DMS 273 (cell line): ENCODE measurements around the gene SDC4.
A peak's percentile ranks its signal among the peaks of the same experiment; 100 is the strongest.
"Not testable (repeated sequence)": the region's sequence is repeated elsewhere in the genome, so short reads cannot be mapped to it uniquely, and the experiment has no call there.

Experiments used
- DNase-seq: peaks from one replicate; lab custom pipeline; 2025; ENCODE audit not compliant: unreplicated experiment; lab: John Stamatoyannopoulos, UW

Gene SDC4

DNA sequence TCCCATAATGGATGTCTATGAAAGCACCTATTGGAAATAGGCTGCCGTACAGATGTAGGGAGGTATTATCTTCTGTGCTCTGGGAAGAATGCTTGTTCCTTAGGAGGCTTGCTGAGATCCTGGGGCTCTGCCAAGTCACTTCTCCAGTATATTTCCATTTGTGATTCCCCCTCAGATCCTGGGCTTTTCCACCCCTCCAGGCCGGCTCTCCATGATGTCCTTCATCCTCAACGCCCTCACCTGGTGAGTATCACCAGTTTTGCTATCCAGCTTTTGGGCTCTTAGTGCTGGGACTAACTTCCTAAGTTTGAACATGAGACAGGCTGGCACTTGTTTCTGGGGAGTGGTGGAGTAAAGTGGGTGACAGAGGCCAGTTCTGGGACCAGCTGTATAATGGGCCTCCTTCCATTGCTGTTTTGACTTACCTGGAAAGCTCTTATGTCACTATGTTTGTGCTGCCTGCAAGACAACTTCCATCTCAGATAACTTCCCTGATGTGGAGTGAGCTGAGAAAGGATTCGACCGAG lies 17.3 kb upstream of the SDC4 start:
- DNase-seq: no peak

DNA sequence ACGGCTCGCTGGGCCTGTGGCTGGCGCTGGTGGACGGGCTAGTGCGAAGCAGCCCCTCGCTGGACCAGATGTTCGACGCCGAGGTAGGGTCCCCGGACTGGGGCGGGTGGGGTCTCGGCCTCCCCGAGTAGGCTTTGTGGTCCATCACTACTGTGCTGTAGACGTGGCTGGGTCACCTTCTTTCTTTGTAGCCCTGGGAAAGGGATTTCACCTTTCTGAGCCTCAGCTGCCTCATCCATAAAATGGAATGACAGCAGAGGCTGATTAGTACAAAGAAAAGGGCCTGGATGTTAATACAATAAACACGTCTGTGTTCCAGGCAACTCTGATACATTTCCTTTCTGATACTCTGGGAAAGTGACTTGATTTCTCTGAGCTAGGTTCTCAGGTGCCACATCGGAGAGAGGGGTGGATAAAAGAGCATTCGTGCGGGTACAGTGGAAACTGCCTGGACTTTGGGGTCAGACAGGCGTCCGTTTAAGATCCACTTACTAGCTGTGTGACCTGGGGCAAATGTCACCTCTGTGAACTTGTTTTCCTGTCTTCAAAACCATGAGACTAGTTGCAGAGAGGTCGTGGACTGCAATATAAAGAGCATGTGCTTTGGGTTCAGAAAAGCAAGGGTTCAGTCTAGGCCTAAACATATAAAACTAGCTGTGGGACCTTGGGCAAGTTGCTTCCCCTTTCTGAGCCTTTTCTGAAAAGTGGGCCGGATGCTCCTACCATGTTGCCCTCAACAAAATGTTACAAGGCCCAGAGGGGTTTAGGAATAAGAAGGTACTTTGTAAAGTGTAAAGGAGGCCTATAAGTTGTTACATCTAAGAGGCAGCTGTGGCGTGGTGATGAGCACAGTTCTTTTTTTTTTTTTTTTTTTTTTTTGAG lies 15.6 kb upstream of the SDC4 start:
- DNase-seq: no peak

DNA sequence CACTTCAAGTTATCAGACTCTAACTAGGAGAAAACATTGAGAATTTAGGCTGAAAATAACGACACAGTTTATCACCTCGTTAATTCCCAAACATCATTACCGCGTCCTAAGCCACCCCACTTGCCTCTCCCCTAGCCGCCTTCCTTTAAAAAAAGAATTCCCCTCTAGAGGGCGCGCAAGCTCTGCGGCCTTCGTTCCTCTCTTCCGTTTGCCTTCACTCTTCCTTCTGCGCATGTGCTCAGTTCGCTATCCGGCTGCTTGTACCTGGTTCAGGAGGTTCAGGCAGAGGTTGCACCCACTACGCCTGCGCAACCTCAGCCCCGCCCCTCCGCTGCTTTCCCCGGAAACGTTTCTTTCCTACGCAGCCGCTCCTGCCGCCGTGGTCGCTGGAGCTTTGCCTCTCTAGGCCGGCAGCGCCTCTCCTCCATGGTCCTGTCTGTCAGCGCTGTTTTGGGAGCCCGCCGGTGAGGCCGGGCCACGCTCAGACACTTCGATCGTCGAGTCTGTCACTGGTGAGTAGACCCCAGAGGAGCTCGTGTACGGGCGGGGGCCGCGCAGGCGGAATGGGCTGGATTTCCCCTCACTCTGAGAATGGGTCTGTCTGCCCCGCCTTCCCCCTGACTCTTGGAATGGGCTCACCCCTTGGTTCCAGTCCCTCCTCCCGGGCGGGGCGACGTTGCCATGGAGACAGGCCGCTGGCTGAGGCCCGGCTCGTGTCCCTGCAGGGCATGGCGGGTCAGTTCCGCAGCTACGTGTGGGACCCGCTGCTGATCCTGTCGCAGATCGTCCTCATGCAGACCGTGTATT lies 14.8 kb upstream of the SDC4 start, which contains the start of gene SYS1:
SYS1 (plus strand) TSS at position 353 of the 807 bp plus-strand sequence; CDS start at position 729, 376 bp downstream.
- DNase-seq: peak; percentile 98

DNA sequence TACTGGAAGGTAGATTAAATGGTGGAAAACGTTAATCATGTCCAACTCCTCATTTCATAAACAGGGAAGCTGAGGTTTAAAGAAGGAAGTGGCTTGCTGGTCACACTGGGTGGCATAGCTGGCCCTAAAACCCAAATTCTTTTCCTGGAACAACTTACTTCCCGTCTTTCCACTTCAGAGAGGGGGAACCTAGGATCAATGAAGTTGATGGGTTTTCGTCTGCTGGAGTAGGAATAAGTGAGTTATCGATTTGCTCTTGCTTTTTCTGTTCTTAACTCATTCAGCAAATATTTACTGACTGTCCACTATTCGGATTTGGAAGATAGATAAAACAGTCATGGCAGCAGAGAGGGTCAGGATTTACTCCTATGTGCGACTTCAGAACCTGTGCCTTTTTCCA lies 13.6 kb upstream of the SDC4 start:
- no peak for DNase-seq

DNA sequence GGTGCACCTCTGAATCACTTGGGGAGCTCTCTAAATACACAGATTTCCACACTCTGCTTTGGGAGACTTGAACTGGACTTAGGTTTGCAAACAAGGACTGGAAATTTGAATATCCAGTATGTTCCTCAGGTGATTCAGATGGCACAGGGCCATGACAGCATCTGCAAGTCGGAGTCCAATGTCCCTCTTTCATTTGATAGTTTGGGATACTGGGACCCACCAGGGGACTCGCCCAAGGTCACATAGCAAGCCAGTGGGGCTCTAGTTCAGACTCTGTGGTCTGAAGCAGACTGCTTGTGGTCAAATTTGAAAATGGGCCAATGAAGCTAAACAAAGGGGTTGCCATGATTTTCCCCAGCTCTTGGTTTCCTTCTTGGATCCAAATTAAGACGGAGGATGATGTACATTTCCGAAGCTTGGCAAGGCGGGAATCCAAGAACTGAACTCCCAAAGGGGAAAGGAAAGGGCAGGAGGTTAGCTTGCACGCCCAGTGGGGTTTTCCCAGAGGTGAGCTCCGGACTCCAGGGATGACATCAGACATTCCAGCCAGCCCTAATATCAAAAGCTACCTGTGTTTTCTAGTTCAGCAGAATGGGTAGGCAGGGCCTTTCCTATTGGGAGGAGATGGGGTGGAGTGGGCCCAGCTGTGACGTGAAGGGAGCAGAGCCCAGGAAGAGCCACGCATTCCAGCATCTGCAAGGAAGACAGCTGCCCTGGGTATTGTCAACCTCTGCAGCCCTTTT lies 11.4 kb upstream of the SDC4 start:
- DNase-seq: no peak

DNA sequence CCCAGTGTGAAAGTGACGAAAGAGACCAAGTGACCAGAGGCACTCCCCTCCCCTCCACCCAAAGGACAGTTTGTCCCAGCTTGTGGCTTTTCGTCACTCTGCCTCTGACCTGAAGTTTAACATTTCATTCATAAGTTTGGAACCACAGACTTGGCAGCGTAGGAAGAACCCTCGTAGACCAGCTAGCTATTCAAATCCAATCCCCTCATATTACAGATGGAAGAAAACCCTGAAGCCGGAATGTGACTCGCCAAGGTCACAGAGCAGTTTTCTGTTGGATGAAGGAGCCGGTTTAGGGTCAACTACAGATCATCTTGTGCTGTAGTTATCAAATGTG lies 10.8 kb upstream of the SDC4 start:
- no peak for DNase-seq

DNA sequence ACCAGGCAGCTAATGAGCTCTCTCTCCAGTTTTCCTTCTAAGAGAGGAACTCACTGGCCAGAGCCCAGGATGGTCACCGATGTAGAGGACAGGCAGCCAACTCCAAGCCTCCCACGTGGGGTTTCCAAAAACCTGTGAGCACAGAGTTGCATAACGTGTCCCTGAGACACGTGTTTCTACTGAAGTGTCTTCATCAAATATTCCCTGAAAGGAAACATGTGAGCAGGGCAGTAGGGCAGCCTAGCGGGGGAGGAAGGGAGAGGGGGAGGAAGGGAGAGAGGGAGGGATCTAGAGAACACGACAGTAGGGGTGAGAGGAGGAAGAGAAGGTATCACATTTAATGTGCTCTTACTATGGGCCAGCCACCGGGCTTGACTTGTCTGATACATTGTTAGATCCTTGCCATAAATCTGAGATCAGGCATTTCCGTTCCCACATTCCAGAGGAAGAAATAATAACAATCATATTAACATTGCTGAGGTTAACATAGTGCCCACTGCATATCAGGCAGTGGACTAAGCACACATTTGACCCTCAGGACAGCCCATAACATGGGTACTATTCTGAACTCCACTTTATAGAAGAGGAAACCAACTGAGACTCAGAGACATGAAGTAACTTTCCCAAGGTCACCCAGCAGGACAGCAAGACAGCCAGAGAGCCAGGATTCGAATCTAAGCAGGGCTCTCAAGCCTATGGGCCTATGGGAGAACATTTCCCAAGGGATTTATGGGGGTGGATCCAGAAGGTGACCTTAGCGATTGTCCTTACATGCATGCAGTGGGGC lies 10.3 kb upstream of the SDC4 start:
- no peak for DNase-seq

DNA sequence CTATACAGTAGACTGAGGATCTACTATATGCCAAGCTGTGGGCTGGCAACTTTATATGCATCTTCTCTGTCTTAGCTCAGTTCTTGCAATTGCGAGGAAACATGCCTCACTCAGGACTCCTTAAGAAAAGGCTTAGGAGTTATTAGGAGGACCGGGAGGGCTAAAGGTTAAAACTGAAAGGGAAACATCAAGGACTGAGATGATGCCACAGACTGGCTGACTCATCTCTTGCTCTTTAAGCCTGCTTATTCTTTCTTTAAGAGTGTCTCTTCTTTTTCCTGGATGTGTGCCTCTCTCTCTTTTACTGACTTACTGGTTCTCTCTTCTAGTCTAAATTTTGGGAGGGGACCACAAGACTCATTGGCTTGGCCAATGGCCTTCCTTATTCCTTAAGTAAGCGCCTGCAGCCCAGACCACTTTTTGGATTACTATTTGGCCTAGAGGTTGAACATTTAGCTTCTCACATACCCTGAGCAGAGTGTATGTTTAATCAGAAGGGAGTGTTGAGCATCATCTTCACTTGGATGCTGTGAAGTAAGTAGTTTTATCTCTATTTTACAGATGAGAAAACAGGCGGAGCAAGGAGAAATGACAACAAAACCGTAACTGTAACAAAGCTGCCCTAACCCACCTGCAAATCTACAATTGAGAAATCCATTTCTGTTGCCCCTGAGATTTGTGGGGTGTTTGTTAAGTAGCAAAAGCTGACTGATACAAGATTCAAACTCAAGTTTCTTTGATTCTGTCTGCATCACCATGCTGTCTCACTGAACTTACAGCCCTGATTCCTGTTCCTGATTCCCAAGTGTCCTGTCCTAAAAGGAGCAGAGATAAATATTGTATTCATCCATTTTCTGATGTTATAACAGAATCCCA lies 7.2 kb upstream of the SDC4 start:
- DNase-seq: no peak

DNA sequence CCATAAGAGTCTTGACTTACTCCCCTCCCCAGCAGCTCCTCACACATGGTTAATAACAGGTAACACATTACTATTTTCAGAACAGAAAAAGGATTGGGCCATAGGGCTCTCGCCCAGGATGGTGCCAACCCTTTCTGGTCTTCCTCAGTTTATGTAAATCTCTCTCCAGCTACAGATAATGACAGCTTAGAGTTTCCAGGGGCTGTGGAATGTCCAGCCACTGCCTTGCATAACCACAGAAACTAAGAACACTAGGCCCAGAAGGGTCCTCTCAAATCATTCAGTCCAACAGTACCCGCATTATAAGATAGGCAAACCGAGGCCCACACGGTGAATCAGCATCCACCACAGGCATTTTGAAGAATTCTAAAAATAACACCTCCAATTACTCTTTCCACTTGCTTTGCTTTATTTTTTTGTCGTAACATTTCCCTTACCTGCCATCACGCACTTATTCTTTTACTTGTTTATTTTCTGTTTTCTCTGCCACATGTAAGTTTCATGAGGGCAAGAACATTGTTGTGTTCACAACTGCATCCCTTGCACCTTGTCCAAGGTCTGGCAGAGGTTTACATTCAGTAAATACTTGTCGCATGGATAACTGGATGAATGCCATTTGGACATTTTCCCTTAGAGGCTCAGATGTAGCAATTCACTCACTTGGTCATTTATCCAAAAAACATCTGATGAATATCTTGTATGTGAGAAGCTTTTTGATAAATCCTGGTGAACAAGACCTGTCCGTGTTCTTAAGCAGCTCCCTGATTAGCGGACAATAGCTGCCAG lies 6.4 kb upstream of the SDC4 start:
- no peak for DNase-seq

DNA sequence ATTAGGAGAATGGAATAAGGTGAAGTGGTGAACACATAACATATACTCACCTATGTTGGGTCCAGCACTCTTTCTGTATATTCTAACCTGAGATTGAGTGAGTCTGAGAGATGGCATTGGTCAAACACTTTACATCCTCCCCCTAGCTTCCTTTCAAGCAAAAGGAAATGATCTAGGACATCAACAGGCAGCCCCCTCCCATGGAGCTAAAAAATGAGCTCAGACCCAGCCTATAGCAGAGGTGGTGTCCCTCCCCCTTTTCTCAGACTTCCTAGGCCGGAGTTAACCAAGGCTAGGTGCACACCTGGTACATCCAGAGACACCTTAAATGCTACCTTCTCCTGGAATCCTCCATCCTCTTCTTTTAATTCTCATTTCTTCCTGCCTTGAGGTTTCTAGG lies 5.5 kb upstream of the SDC4 start:
- DNase-seq: no peak

DNA sequence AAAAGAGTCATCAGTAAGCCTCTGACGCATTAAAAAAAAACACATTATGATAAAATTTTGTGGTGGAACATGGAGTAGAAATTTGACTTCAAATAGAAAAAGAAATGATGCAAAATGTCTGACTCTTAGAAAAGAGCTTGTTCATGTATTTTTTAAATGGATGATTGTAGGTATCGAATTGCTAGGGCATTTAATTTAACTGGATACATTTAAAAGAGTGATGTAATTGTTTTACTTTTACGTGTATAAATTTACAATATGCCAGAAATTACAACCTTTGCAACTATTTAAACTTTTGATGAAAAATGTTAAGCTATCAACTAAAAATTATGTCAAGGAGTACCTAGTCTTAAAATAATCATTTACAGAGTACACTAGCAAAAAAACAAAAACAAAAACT lies 4.5 kb upstream of the SDC4 start:
- DNase-seq: no peak

DNA sequence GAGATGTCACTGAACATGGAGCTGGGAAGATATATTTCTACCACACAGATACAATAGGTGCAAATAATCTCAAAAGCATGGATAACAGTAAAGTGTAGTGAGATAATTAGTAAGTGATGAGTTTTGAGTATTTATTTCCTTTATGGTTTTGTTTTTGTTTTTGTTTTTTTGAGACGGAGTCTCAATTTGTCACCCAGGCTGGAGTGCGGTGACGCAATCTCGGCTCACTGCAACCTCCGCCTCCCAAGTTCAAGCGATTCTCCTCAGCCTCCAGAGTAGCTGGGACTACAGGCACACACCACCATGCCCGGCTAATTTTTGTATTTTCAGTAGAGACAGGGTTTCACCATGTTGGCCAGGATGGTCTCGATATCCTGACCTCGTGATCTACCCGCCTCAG lies 2.6 kb upstream of the SDC4 start:
- DNase-seq: not testable (repeated sequence)

DNA sequence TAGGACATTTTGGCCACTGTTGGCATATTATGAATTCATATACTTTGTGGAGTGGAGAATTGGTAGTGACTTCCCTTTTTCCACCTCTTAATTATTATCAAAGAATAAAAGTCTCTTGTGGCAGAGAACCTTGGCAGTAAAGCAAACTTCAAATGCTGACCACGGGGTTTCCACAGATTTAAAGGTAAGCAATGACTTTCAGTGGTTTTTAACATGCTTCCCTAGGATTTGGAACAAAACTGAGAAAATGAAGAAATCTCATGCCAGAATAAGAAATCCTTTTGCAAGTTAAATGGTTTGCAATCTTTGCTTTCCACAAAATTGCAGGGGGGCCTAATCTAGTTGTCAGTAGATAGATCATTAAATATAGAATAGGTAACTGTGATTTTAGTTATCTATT lies 2.0 kb upstream of the SDC4 start:
- DNase-seq: no peak

DNA sequence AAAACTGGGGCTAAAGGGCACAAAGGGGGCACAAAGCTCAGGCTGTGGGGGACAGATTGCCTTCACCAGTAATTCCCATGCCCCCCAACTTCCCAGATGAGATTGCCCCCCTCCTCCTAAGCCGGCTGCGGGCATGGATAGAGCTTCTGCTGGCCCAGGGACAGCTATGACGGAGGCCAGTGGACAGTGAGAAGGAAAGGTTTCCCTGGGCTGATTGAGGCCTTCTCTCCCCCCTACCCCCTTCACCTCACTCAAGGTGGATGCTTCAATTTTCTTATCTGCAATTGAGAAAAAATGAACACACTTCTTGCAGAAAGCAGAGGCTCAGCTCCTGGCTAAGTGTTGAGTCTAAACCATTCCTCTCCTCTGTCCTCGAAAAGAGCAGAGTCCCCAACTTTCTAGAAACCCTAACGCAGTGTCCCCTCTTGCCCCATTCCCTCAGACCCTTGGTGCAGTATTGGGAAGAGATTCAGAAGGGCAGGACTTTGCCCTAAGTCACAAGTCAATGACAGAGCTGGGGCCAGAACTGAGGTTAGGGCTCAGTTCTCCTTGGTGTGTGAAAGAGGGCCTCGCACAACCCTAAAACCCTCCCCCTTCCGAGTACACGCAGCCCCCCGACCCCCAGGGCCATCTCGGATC lies 808 bp downstream of the SDC4 start:
- no peak for DNase-seq

DNA sequence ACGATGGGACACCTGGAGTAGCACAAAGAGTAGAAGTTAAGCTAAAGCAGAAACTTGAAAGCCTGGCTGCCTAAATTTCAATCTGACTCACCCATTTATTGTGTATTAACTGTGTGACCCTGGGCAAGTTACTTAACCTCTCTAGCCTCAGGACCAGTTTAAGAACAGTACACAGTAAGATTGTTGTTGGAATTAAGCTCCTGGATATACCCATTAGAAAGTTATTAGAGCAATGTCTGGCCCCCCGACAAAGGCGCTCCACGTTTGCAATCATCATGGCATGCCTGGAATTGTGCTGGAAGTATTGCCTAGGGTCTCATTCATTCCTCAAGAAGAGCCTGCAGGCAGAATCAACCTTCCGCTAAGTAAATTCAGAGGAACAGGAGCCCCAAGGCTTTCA lies 1.4 kb downstream of the SDC4 start:
- DNase-seq: no peak

DNA sequence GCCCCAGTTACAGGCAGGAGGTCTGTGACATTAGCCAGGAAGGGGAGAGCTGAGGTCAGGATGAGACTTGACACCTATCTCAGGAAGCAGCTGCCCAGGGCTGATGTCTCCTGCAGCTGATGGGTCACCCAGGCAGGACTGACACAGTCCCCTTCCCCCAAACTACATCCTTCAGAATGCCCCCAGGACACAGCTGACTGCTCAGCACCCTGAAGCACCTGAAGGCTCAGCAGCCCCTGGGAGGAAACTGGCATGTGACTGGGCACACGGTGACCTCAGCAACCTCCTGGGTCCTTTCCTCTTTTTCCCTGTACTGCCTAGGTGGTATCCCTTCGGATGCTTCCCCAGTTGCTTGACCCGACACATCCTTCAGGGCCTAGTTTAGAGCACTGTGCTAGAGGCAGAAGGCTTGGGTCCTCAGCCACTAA lies 1.9 kb downstream of the SDC4 start:
- DNase-seq: no peak

DNA sequence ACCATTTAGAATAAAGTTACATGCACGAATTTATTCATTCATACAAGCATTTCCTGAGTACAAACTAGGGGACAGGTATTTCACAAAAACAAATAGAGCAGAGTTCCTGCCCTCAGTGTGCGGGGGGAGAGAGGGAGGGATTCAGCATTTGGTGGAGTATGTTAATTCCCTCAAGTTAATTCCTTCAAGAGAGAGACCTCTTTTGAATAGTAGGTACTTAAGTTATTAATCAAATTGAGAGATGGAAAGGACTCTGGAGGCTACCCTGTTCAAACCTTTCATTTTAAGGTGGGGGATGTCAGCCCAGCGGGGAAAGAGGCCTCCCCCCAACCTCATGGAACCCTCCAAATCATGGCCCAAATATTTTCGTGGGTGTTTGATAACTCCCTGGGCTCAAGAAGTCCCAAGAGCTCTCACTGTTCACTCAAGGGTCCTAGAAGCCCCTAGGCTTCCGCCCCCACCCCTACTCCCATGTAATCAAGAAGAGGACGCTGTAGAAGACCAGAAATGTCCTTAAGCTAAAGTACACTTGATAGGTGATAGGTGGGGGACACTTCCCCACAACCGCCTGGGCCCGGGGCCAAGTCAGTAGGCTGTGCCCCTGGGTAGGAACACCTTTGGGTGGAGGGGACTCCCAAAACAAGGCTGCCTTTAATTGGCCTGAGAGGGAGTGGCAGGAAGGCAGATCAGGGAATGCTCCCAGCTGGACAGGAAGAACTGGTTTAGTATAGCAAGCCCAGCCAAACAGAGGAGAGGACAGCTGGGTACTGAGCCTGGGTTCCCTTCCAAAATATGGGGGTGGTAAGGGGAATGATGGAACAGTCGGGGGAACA lies 2.9 kb downstream of the SDC4 start:
- DNase-seq: no peak
